ENCODE measurements around the gene WDFY2. TPM values are rescaled to one million over a fixed set of nuclear protein-coding genes. Genes with fewer than 3 reads are reported as not detected.

The WDFY2 gene
- total and polyA plus RNA-seq, 2 experiments from 2014 or later: 11.4 to 24.0 TPM

DNA sequence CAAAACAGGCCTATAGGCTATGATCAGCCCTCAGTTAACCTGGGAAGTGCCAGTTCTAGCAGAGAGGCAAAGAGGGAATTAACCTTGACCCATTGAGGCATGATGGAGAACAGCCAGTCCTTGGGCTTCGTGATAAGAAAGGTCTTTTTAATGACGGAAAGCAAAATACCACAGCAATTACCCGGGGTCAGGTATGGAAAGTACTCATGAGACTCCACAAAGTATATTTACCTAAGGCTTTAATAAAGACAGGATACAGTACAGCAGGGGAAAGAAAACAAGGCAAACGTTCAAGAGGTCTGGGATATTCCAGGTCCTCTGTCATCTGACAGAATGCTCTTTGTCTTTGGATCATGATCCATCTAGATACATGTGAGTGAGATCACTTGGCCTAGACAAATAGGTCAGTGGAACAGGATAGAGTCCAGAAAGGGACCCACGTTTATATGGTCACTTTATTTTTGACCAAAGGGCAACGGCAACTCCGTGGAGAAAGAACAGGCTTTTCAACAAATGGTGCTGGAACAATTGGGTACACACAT, 52.2 kb downstream of the WDFY2 start:
- H3K9me2 ChIP-seq (ENCODE audit: insufficient read depth): no peaks in the 10 kb centered on the region
- H3F3A ChIP-seq (replicated peaks; ENCODE audit: low read depth): no peaks in the 10 kb centered on the region
- no peak overlapping the region for H3K27ac ChIP-seq (ENCODE audit: low read depth)
- H3K4me1 ChIP-seq (ENCODE audit: insufficient read depth): peaks cover 67% of the 10 kb centered on the region
- no peak for ATAC-seq
- no peak overlapping the region for H3K4me3 ChIP-seq
- no peaks in the 10 kb centered on the region for H3K36me3 ChIP-seq (ENCODE audit: insufficient read depth)
- Mint-ChIP-seq H3K27ac (0 out of 2 replicates have a peak overlapping the region, but pooled peaks have one; percentile 34), H3K4me1 (peaks cover 65% of the 10 kb centered on the region), H3K27me3 (ENCODE audit: insufficient read depth, low read depth, poor library complexity) (no peaks in the 10 kb centered on the region), H3K4me3 (no peak overlapping the region; the same call in 2 of the 3 replicates), H3K36me3 (ENCODE audit: low read depth) (peaks cover 3% of the 10 kb centered on the region; the same call in 1 of the 3 replicates), H3K9me3 (no peaks in the 10 kb centered on the region; the same call in 2 of the 3 replicates)
- peak overlapping the region; percentile 64 for H3K4me2 ChIP-seq
- no peak for TF ChIP-seq EZH2 (IDR thresholded peaks at IDR 0.05; ENCODE audit: low read depth, unreplicated experiment)
- TF ChIP-seq NANOG (IDR thresholded peaks at IDR 0.05; ENCODE audit: borderline replicate concordance): no peak
- TF ChIP-seq, protein P1, sequence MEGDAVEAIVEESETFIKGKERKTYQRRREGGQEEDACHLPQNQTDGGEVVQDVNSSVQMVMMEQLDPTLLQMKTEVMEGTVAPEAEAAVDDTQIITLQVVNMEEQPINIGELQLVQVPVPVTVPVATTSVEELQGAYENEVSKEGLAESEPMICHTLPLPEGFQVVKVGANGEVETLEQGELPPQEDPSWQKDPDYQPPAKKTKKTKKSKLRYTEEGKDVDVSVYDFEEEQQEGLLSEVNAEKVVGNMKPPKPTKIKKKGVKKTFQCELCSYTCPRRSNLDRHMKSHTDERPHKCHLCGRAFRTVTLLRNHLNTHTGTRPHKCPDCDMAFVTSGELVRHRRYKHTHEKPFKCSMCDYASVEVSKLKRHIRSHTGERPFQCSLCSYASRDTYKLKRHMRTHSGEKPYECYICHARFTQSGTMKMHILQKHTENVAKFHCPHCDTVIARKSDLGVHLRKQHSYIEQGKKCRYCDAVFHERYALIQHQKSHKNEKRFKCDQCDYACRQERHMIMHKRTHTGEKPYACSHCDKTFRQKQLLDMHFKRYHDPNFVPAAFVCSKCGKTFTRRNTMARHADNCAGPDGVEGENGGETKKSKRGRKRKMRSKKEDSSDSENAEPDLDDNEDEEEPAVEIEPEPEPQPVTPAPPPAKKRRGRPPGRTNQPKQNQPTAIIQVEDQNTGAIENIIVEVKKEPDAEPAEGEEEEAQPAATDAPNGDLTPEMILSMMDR (conservative IDR thresholded peaks at IDR 0.05; ENCODE audit: low read depth in 2 of 2): no peak
- no peak for TF ChIP-seq JUNB (IDR thresholded peaks at IDR 0.05; ENCODE audit: unreplicated experiment)
- TF ChIP-seq EZH2phosphoT487 (IDR thresholded peaks at IDR 0.05; ENCODE audit: unreplicated experiment): no peak
- H3K27me3 ChIP-seq (ENCODE audit: insufficient read depth): no peaks in the 10 kb centered on the region
- DNase-seq (ENCODE audit: low spot score): no peak
- peaks cover 100% of the 10 kb centered on the region for H3K79me2 ChIP-seq (replicated peaks; ENCODE audit: insufficient read depth)
- no peaks in the 10 kb centered on the region; the same call in 1 of the 2 replicates for H4K20me1 ChIP-seq (replicated peaks; ENCODE audit: insufficient read depth)
- no peak overlapping the region for H2AFZ ChIP-seq

DNA sequence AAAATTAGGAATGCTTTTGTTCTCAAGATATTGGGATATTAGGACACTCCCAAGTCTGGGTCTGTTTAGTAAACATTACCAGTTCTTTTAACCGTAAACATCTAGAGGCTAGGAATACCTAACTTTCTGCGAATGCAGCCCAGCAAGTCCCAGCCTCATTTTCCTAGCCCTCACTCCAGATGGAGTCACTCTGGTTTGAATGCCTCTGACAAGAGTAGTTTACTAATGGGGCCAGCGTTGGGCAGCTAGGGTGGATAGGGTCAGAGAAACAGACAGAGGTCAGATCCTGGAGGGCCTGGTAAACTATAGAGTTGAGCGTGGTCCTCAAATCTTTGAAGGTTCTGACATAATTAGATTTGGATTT, 53.6 kb downstream of the WDFY2 start:
- H3K9me2 ChIP-seq (ENCODE audit: insufficient read depth): no peaks in the 10 kb centered on the region
- no peaks in the 10 kb centered on the region for H3F3A ChIP-seq (replicated peaks; ENCODE audit: low read depth)
- Mint-ChIP-seq H3K27me3 (ENCODE audit: insufficient read depth, low read depth, poor library complexity) (no peaks in the 10 kb centered on the region), H3K27ac (peak overlapping the region; percentile 9; the same call in 1 of the 2 replicates), H3K4me1 (peaks cover 60% of the 10 kb centered on the region), H3K9me3 (no peaks in the 10 kb centered on the region; the same call in 2 of the 3 replicates), H3K36me3 (ENCODE audit: low read depth) (peaks cover 7% of the 10 kb centered on the region; the same call in 2 of the 3 replicates), H3K4me3 (0 out of 3 replicates have a peak overlapping the region, but pooled peaks have one; percentile 2)
- peaks cover 59% of the 10 kb centered on the region for H3K4me1 ChIP-seq (ENCODE audit: insufficient read depth)
- 0 out of 2 replicates have a peak overlapping the region, but pooled peaks have one; percentile 10 for H3K4me3 ChIP-seq
- peak overlapping the region; percentile 73 for H3K27ac ChIP-seq (ENCODE audit: low read depth)
- peak; percentile 36 for ATAC-seq
- peaks cover 98% of the 10 kb centered on the region for H3K79me2 ChIP-seq (replicated peaks; ENCODE audit: insufficient read depth)
- no peak for TF ChIP-seq ZNF114 (CRISPR knock-in tag; IDR thresholded peaks at IDR 0.05)
- TF ChIP-seq STAT1 (IDR thresholded peaks at IDR 0.05; ENCODE audit: unreplicated experiment): no peak
- TF ChIP-seq ZNF331 (CRISPR knock-in tag; IDR thresholded peaks at IDR 0.05; ENCODE audit: low read depth): no peak
- TF ChIP-seq, protein P1 (conservative IDR thresholded peaks at IDR 0.05; ENCODE audit: low read depth in 2 of 2): no peak
- TF ChIP-seq POLR2AphosphoS5 (IDR thresholded peaks at IDR 0.05; ENCODE audit: low read depth): no peak
- TF ChIP-seq, protein P2, sequence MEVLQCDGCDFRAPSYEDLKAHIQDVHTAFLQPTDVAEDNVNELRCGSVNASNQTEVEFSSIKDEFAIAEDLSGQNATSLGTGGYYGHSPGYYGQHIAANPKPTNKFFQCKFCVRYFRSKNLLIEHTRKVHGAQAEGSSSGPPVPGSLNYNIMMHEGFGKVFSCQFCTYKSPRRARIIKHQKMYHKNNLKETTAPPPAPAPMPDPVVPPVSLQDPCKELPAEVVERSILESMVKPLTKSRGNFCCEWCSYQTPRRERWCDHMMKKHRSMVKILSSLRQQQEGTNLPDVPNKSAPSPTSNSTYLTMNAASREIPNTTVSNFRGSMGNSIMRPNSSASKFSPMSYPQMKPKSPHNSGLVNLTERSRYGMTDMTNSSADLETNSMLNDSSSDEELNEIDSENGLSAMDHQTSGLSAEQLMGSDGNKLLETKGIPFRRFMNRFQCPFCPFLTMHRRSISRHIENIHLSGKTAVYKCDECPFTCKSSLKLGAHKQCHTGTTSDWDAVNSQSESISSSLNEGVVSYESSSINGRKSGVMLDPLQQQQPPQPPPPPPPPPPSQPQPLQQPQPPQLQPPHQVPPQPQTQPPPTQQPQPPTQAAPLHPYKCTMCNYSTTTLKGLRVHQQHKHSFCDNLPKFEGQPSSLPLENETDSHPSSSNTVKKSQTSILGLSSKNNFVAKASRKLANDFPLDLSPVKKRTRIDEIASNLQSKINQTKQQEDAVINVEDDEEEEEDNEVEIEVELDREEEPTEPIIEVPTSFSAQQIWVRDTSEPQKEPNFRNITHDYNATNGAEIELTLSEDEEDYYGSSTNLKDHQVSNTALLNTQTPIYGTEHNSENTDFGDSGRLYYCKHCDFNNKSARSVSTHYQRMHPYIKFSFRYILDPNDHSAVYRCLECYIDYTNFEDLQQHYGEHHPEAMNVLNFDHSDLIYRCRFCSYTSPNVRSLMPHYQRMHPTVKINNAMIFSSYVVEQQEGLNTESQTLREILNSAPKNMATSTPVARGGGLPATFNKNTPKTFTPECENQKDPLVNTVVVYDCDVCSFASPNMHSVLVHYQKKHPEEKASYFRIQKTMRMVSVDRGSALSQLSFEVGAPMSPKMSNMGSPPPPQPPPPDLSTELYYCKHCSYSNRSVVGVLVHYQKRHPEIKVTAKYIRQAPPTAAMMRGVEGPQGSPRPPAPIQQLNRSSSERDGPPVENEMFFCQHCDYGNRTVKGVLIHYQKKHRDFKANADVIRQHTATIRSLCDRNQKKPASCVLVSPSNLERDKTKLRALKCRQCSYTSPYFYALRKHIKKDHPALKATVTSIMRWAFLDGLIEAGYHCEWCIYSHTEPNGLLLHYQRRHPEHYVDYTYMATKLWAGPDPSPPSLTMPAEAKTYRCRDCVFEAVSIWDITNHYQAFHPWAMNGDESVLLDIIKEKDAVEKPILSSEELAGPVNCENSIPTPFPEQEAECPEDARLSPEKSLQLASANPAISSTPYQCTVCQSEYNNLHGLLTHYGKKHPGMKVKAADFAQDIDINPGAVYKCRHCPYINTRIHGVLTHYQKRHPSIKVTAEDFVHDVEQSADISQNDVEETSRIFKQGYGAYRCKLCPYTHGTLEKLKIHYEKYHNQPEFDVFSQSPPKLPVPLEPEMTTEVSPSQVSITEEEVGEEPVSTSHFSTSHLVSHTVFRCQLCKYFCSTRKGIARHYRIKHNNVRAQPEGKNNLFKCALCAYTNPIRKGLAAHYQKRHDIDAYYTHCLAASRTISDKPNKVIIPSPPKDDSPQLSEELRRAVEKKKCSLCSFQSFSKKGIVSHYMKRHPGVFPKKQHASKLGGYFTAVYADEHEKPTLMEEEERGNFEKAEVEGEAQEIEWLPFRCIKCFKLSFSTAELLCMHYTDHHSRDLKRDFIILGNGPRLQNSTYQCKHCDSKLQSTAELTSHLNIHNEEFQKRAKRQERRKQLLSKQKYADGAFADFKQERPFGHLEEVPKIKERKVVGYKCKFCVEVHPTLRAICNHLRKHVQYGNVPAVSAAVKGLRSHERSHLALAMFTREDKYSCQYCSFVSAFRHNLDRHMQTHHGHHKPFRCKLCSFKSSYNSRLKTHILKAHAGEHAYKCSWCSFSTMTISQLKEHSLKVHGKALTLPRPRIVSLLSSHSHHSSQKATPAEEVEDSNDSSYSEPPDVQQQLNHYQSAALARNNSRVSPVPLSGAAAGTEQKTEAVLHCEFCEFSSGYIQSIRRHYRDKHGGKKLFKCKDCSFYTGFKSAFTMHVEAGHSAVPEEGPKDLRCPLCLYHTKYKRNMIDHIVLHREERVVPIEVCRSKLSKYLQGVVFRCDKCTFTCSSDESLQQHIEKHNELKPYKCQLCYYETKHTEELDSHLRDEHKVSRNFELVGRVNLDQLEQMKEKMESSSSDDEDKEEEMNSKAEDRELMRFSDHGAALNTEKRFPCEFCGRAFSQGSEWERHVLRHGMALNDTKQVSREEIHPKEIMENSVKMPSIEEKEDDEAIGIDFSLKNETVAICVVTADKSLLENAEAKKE (CRISPR knock-in tag; IDR thresholded peaks at IDR 0.05): no peak
- no peak for TF ChIP-seq JUNB (IDR thresholded peaks at IDR 0.05; ENCODE audit: unreplicated experiment)
- TF ChIP-seq EZH2phosphoT487 (IDR thresholded peaks at IDR 0.05; ENCODE audit: unreplicated experiment): no peak
- no peaks in the 10 kb centered on the region for H3K36me3 ChIP-seq (ENCODE audit: insufficient read depth)
- no peak for DNase-seq (ENCODE audit: low spot score)
- H3K4me2 ChIP-seq: peak overlapping the region; percentile 64
- H2AFZ ChIP-seq: no peak overlapping the region
- no peaks in the 10 kb centered on the region for H3K27me3 ChIP-seq (ENCODE audit: insufficient read depth)
- no peaks in the 10 kb centered on the region; the same call in 1 of the 2 replicates for H4K20me1 ChIP-seq (replicated peaks; ENCODE audit: insufficient read depth)
